ENCODE data around the gene THOC6.

THOC6 gene

DNA sequence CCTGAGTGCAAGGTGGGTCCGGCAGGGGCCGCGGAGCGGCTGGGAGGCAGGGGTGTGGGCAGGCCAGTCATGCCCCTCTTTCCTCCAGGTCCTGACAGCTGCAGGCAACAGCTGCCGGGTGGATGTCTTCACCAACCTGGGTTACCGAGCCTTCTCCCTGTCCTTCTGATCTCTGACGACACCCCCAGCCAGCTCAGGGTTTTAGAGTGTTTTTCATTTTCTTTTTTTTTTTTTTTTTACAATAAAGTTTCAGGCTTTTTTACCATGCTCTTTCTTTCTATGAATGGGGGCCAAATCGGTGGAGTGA, 3.6 kb downstream of the THOC6 start:
- no peak overlapping the region for H3K4me3 ChIP-seq (ENCODE audit: low read depth, low read length)

DNA sequence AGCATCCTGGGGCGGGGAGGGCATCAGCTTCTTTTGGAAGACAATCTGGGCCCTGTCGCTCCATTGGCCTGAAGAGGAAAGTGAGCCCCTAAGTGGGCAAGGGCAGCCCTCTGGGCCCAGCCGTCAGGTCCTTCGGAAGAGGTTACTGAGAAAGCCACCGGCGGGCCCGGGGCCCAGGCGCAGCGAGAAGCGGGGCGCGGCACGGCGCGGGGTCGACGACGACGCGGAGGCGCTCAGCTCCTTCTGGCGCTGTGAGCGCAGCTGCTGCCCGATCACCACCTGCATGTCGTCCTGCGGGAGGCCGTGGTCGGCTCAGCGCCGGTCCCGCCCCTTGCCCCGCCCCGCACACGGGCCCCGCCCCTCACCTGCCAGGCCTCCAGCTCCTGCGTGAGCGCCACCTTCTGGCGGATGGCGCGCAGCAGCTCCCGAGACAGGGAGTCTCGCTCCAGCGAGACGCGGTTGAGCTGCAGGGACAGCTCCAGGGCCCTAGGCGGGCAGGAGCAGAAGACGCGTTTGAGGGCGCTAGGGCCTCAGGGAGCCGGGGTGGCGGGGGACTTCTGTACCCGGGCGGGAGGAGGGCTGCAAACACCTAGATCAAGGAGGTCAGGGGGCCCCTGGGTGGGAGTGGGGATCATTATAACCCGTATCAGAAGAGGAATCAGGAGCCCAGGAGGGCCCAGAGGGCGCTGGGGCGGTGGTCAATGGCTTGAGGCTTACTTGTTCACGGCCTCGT, 4.3 kb downstream of the THOC6 start:
- no peak overlapping the region for H3K4me3 ChIP-seq (ENCODE audit: low read depth, low read length)

More for the DNA sequence above, 3.6 kb downstream of the THOC6 start:
- TF ChIP-seq, protein P1, sequence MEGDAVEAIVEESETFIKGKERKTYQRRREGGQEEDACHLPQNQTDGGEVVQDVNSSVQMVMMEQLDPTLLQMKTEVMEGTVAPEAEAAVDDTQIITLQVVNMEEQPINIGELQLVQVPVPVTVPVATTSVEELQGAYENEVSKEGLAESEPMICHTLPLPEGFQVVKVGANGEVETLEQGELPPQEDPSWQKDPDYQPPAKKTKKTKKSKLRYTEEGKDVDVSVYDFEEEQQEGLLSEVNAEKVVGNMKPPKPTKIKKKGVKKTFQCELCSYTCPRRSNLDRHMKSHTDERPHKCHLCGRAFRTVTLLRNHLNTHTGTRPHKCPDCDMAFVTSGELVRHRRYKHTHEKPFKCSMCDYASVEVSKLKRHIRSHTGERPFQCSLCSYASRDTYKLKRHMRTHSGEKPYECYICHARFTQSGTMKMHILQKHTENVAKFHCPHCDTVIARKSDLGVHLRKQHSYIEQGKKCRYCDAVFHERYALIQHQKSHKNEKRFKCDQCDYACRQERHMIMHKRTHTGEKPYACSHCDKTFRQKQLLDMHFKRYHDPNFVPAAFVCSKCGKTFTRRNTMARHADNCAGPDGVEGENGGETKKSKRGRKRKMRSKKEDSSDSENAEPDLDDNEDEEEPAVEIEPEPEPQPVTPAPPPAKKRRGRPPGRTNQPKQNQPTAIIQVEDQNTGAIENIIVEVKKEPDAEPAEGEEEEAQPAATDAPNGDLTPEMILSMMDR (IDR thresholded peaks at IDR 0.05; ENCODE audit: low read depth, low read length) = no peak

DNA sequence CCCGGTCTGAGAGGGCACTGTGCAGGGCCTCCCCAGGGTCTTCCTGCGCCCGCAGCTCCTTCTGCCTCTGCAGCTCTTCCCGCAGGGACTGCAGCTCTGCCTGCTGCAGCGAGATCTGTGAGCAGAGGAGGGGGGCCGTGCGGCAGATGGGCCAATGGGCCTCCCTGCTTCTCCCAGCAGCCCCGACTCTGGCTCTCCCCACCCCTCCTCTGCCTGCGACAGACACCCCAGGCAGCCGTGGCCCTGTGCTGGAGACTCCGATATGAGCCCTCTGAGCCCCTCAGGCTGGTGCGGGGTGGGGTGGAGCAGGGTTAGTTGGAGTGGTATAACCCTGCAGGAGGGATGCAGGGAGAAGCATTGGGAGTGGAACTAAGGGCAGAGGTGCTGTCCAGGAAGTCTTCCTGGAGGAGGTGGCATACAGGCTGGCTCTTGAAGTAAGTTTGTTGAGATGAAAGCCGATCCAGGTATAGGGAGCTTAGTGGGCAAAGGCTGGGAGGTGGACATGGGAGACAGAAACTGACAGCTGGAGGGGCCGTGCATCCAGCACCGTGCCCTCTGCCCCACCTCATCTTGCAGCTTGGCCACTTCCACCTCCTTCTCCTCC, 5.0 kb downstream of the THOC6 start:
- no peak overlapping the region for H3K4me3 ChIP-seq (ENCODE audit: low read depth, low read length)
- TF ChIP-seq, protein P1 (IDR thresholded peaks at IDR 0.05; ENCODE audit: low read depth, low read length) = no peak

More for the DNA sequence above, 4.3 kb downstream of the THOC6 start:
- TF ChIP-seq, protein P1 (IDR thresholded peaks at IDR 0.05; ENCODE audit: low read depth, low read length) = 0 out of 2 replicates have a peak, but pooled peaks have one; percentile 20

DNA sequence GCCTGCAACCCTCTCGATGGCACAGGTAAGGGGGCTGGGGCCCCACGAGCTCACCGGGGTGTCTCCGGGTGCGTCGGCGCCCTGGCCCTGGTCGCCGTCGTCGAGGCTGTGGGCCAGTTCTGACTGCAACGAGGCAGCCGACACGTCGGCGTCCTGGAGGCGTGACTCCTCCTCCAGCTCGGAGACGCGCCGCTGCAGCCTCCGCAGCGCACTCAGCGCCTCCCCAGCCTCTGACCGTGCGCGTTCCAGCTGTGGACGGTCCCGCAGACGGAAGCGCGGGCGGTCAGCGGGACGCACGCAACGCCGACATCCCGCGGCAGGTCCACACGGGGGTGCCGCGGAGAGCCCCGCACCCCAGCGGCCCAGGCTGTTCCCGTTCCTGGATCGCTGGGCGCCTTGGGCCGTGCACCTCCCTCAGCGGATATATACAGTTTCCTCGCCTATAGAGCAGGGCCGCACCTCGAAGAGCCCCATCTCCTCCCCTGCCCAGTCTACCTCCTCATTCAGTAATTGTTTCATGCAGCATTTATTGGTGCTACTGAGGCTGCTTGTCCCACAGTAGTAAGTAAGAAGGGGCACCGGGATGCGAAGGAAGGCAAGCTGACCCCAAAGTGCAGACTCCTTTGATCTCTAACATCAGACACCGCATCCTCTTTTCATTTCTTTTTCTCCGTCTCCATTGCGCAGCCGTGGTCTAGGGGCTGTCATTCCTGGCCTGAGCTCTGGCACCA, 5.8 kb downstream of the THOC6 start:
- TF ChIP-seq, protein P1 (IDR thresholded peaks at IDR 0.05; ENCODE audit: low read depth, low read length) = no peak
- H3K4me3 ChIP-seq (ENCODE audit: low read depth, low read length) = no peak overlapping the region

DNA sequence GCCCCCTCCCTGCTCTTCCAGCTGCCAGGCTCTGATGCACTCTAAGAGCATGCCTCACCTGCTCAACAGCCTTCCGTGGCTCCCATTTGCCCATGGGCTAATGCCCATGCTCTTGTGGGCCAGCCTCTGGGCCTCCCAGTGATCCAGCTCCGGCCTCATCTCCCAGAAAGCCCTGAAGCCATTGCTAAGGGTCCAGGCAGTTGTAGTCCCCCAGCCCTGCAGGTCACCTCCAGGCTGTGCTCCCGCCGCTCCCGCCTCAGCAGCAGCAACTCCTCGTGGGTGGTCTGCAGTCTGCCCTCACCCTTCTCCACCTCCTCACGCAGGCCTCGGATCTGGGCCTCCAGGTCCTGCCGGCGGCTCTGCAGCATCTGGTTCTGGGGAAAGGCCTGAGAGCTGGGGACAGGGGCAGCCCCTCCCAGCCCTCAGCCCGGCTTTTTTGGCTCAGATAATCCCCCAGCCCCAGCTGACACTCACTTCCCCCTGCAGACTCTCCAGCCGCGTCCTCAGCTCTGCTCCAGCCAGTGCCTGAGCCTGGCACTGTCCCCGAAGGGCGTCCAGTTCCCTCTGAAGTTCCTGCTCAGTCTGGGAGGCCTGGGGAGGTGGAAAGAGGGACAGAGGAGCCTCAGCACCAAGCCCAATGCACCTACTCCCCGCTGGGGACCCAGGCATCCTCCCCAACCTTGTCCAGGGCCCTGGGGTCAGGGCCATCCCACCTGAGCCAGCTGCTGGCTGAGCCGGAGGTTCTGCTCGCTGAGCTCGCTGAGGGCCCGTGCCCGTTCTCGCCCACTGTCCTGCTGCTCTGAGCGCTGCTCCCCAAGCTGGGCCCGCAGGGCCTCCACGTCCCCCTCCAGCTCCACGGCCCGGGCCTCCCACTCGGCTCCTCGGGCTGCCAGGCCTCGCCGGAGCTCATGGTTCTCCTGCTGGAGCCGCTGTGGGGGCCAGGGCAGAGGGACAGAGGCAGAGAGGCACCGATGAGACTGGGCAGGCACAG, 6.7 kb downstream of the THOC6 start:
- no peak overlapping the region for H3K4me3 ChIP-seq (ENCODE audit: low read depth, low read length)
- TF ChIP-seq, protein P1 (IDR thresholded peaks at IDR 0.05; ENCODE audit: low read depth, low read length) = no peak

DNA sequence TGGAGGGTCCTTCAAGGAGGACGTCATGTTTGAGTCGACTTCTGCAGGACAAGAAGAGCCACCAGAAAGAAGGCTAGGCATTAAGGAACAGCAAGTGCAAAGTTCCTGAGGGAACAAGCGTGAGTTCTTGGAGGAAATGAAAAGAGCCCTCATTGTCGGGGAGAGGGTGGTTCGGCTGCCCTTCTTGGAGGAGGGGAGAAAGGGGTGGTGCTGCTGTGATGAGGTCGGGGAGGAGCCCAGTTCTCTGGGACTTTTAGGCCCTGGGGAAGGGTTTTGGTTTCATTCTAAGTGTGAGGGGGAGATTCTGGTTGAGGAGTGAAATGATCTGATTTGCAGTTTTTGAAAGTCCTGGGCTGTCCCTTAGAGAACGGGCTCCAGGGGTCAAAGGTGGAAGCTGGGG, 8.8 kb downstream of the THOC6 start:
- TF ChIP-seq, protein P1 (IDR thresholded peaks at IDR 0.05; ENCODE audit: low read depth, low read length) = no peak
- no peak overlapping the region for H3K4me3 ChIP-seq (ENCODE audit: low read depth, low read length)

Data from WI38 (cell line).